ENCODE data around the gene SUDS3.
A peak's percentile ranks its signal among the peaks of the same experiment; 100 is the strongest.

SUDS3 gene

DNA sequence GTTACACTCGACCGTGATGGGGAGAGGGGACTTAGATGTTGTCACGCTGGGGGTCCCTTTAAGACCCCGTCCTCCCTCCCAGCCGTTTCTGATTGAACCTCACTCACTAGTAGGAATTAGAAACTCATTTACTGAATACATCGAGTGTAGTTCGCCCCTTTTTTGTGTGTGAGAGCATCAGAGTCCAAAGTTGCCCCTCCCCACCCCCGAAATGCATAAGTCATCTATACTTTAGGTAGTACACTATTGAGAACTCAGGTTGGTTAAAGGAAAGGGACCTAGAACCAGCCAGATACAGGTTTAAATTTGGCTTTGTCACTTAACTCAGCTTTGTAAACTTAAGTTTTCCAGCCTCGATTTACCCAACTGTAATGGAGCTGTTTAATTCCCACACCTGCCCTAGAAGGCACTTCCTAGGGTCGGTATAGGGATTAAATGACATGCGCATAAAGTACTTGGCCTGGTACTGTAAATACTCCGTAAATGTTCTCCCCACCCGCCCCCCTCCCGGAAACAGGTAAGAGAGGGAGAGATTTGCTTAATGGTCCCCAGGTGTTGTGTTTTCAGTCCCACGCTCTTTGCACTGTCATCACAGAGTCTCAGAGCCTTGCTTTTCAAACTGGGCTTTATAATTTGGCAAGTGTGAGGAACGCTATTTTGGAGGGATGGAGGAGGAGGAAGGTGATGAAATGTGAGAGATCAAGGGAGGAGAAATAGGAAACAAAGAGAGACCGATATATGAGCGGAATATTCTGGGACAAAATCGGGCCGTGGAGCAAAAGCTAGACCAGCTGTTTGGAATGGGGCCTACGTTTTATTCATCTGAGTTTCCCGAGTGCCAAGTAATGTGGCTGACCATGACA, 897 bp downstream of the SUDS3 start:
- no peaks in the 10 kb centered on the region for H3K27me3 ChIP-seq (ENCODE audit: insufficient read depth, poor library complexity, severe bottlenecking)
- no peak for DNase-seq (ENCODE audit: low read depth in 1 of 2, low spot score in 1 of 2)
- TF ChIP-seq POLR2AphosphoS5 (IDR thresholded peaks at IDR 0.05; ENCODE audit: low read depth) (no peak), SPI1 (IDR thresholded peaks at IDR 0.05; ENCODE audit: borderline replicate concordance, low read depth) (no peak), GABPA (IDR thresholded peaks at IDR 0.05; ENCODE audit: low read depth) (no peak)
- TF ChIP-seq, protein P1, sequence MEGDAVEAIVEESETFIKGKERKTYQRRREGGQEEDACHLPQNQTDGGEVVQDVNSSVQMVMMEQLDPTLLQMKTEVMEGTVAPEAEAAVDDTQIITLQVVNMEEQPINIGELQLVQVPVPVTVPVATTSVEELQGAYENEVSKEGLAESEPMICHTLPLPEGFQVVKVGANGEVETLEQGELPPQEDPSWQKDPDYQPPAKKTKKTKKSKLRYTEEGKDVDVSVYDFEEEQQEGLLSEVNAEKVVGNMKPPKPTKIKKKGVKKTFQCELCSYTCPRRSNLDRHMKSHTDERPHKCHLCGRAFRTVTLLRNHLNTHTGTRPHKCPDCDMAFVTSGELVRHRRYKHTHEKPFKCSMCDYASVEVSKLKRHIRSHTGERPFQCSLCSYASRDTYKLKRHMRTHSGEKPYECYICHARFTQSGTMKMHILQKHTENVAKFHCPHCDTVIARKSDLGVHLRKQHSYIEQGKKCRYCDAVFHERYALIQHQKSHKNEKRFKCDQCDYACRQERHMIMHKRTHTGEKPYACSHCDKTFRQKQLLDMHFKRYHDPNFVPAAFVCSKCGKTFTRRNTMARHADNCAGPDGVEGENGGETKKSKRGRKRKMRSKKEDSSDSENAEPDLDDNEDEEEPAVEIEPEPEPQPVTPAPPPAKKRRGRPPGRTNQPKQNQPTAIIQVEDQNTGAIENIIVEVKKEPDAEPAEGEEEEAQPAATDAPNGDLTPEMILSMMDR (IDR thresholded peaks at IDR 0.05; ENCODE audit: insufficient read depth, low read length) = no peak
- TF ChIP-seq, protein P2, sequence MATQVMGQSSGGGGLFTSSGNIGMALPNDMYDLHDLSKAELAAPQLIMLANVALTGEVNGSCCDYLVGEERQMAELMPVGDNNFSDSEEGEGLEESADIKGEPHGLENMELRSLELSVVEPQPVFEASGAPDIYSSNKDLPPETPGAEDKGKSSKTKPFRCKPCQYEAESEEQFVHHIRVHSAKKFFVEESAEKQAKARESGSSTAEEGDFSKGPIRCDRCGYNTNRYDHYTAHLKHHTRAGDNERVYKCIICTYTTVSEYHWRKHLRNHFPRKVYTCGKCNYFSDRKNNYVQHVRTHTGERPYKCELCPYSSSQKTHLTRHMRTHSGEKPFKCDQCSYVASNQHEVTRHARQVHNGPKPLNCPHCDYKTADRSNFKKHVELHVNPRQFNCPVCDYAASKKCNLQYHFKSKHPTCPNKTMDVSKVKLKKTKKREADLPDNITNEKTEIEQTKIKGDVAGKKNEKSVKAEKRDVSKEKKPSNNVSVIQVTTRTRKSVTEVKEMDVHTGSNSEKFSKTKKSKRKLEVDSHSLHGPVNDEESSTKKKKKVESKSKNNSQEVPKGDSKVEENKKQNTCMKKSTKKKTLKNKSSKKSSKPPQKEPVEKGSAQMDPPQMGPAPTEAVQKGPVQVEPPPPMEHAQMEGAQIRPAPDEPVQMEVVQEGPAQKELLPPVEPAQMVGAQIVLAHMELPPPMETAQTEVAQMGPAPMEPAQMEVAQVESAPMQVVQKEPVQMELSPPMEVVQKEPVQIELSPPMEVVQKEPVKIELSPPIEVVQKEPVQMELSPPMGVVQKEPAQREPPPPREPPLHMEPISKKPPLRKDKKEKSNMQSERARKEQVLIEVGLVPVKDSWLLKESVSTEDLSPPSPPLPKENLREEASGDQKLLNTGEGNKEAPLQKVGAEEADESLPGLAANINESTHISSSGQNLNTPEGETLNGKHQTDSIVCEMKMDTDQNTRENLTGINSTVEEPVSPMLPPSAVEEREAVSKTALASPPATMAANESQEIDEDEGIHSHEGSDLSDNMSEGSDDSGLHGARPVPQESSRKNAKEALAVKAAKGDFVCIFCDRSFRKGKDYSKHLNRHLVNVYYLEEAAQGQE (IDR thresholded peaks at IDR 0.05; ENCODE audit: insufficient replicate concordance, low read depth) = no peak
- H3K4me3 ChIP-seq (replicated peaks; ENCODE audit: insufficient read depth, low read length) = peak overlapping the region; percentile 76
- peak overlapping the region; percentile 97 for H3K27ac ChIP-seq (replicated peaks)

DNA sequence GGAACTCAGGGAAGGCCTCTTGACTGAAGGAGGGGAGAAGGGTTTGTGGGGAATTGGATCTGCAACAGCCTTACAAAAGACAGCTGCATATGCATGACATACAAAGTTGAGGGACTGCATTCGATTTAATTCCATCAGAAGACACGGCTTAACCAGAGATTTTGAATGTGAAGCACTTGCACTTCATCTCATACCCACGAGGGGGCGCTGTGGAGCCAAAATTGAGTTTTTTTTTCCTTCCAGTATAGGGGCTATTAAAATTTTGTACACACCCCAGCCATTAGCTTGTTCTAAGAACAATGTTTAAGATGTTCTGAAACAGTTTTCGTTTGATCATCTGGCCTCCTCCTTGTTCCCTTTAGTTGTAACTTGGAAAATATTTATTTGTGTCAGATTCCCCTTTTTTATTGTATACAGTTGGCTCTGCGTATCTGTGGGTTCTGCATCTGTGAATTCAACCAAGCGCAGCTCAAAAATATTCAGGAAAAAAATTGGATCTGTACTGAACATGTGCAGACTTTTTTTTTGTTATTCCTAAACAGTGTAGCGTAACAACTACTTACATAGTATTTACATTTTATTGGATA, 1.6 kb downstream of the SUDS3 start:
- Histone ChIP-seq H3K4me3 (replicated peaks; ENCODE audit: insufficient read depth, low read length) (peak overlapping the region; percentile 76), H3K27me3 (ENCODE audit: insufficient read depth, poor library complexity, severe bottlenecking) (no peaks in the 10 kb centered on the region), H3K27ac (replicated peaks) (0 out of 2 replicates have a peak overlapping the region, but pooled peaks have one; percentile 6)
- TF ChIP-seq, protein P1 (IDR thresholded peaks at IDR 0.05; ENCODE audit: insufficient read depth, low read length) = peak; percentile 83
- TF ChIP-seq GABPA (IDR thresholded peaks at IDR 0.05; ENCODE audit: low read depth) (no peak), SPI1 (IDR thresholded peaks at IDR 0.05; ENCODE audit: borderline replicate concordance, low read depth) (no peak)
- TF ChIP-seq, protein P2 (IDR thresholded peaks at IDR 0.05; ENCODE audit: insufficient replicate concordance, low read depth) = no peak
- peak in 1 of 2 experiments; percentile 70 for DNase-seq (ENCODE audit: low read depth in 1 of 2, low spot score in 1 of 2)

DNA sequence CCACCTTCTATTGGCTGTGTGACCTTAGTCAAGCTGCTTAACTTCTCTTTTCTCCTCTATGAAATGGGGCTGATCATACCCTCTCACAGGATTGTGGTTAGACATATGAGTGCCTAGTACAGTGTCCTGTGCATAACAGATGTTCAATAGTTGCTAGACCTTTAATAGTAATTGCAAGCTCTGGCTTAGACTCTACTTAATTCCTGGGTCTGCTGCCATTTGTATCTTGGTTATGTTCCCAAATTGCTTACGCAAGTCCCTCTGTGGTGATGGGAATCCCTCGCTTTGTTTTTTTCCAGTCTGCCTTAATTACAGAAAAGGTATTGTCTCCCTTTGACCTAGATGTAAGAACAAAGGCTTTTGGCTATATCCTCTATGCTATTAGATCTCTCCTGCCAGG, 15.1 kb downstream of the SUDS3 start:
- Histone ChIP-seq H3K27ac (replicated peaks) (no peak overlapping the region), H3K27me3 (ENCODE audit: insufficient read depth, poor library complexity, severe bottlenecking) (no peaks in the 10 kb centered on the region)

More for the DNA sequence above, 15.1 kb downstream of the SUDS3 start:
- DNase-seq (ENCODE audit: low read depth in 1 of 2, low spot score in 1 of 2) = no peak
- no peak for TF ChIP-seq SPI1 (IDR thresholded peaks at IDR 0.05; ENCODE audit: borderline replicate concordance, low read depth)
- TF ChIP-seq POLR2AphosphoS5 (IDR thresholded peaks at IDR 0.05; ENCODE audit: low read depth) = no peak
- TF ChIP-seq, protein P1 (IDR thresholded peaks at IDR 0.05; ENCODE audit: insufficient read depth, low read length) = no peak
- TF ChIP-seq, protein P2 (IDR thresholded peaks at IDR 0.05; ENCODE audit: insufficient replicate concordance, low read depth) = no peak
- TF ChIP-seq GABPA (IDR thresholded peaks at IDR 0.05; ENCODE audit: low read depth) = no peak
- H3K4me3 ChIP-seq (replicated peaks; ENCODE audit: insufficient read depth, low read length) = no peak overlapping the region

Data from HL-60 (cell line).